Measurements from ENCODE around the gene PRPSAP1.

Gene PRPSAP1

GRCh38 chr17:76264425-76264754 is 89.3 kb downstream of the PRPSAP1 start:
- intact Hi-C loops (cut with DNase I) = no loop called here
- no peak for DNase-seq

- intact Hi-C loops (cut with DNase I) = no loop called here
- DNase-seq = no peak
Observed at GRCh38 chr17:76263896-76264295, 89.8 kb downstream of the PRPSAP1 start.

- intact Hi-C loops (cut with DNase I) = no loop called here
- DNase-seq = no peak
Observed at GRCh38 chr17:76262732-76263344, 90.9 kb downstream of the PRPSAP1 start.

- peak in 4 of 42 donors; percentile 40 to 74 (median 57) for DNase-seq
- intact Hi-C loops (cut with DNase I) = no loop called here
Observed at GRCh38 chr17:76261421-76262215, 92.1 kb downstream of the PRPSAP1 start.

DNA sequence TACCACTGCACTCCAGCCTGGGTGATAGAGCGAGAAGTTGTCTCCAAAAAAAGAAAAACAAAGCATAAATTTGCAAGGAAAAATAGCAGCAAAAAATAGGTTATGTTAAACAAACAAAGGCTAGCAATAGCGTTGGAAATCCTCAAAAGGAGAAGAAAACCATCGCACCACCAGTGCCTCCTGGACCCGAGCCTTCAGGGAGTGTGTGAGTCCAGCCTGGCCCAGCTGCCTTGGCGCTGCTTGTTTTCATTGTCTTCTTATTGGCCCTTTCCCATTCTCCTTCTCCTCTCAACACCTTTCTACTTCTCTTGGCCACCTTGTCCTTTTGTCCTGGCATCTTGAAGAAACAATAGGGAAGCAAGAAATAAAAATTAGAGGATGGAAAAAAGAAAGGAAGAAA is 93.0 kb downstream of the PRPSAP1 start:
- DNase-seq = no peak
- intact Hi-C loops (cut with DNase I) = no loop called here

- peak in 1 of 42 donors; percentile 0 for DNase-seq
- intact Hi-C loops (cut with DNase I) = no loop called here
Observed at GRCh38 chr17:76260220-76260619, 93.5 kb downstream of the PRPSAP1 start.

Measured in head of caudate nucleus (tissue), 42 donors.